PC-9 (cell line): ENCODE measurements around the gene CYSRT1. TPM values are rescaled to one million over a fixed set of nuclear protein-coding genes. Genes with fewer than 3 reads are reported as not detected.

Experiments used
- BruUV-seq: library from RNA; stranded (reverse); fragments of 400-500 nt; replicated peaks from 2 replicates; lab custom pipeline; 2021; lab: Mats Ljungman, UMichigan
- CTCF ChIA-PET: fragments of 300-600 bp; sonication (Branson Sonifier 250); formaldehyde crosslinking; loops from one replicate; lab custom pipeline; 2022; ENCODE audit warnings: antibody characterized with exemption; lab: Charles Lee
- POLR2A ChIA-PET: fragments of 300-600 bp; sonication (Branson Sonifier 250); formaldehyde crosslinking; loops from one replicate; lab custom pipeline; 2022; ENCODE audit warnings: antibody characterized with exemption; ENCODE audit not compliant: unreplicated experiment; lab: Charles Lee
- DNase-seq, 2 experiments: peaks; one replicate each; pipeline versions ENCODE4 v3.0.0 to v3.0.0-alpha.2; 2015 to 2022; ENCODE audit warnings: mixed read lengths in 1 of 2
- H2AFZ ChIP-seq: fragments of 200-600 bp; sonication (generic); 2 replicates; pipeline ENCODE4 v1.8.1; 2017; ENCODE audit warnings: antibody characterized with exemption
- H3F3A ChIP-seq: fragments of 200-600 bp; sonication (generic); 2 replicates; pipeline ENCODE4 v1.8.1; 2017; ENCODE audit warnings: antibody characterized with exemption, mild to moderate bottlenecking, low read depth; ENCODE audit not compliant: insufficient read depth
- H3K27ac ChIP-seq: fragments of 200-600 bp; sonication (generic); 2 replicates; pipeline ENCODE4 v1.6.1; 2016; ENCODE audit warnings: mixed run types
- H3K27me3 ChIP-seq: fragments of 200-600 bp; sonication (generic); 2 replicates; pipeline ENCODE4 v1.6.1; 2016; ENCODE audit warnings: low read depth, mixed run types; ENCODE audit not compliant: insufficient read depth
- H3K36me3 ChIP-seq: fragments of 200-600 bp; sonication (generic); 2 replicates; pipeline ENCODE4 v1.6.1; 2016; ENCODE audit warnings: low read depth, mixed run types
- H3K4me1 ChIP-seq: fragments of 200-600 bp; sonication (generic); replicated peaks from 2 replicates; pipeline ENCODE4 v1.6.1; 2016; ENCODE audit warnings: mixed run types; ENCODE audit not compliant: insufficient read depth
- H3K4me2 ChIP-seq: fragments of 200-600 bp; sonication (generic); 2 replicates; pipeline ENCODE4 v1.6.1; 2017; ENCODE audit warnings: mixed run types
- H3K4me3 ChIP-seq: fragments of 200-600 bp; sonication (generic); 2 replicates; pipeline ENCODE4 v1.6.1; 2016; ENCODE audit warnings: mixed run types
- H3K79me2 ChIP-seq: fragments of 200-600 bp; sonication (generic); 2 replicates; pipeline ENCODE4 v1.6.1; 2017; ENCODE audit warnings: low read depth, mixed run types
- H3K9me2 ChIP-seq: fragments of 200-600 bp; sonication (generic); 2 replicates; pipeline ENCODE4 v1.8.1; 2017; ENCODE audit warnings: mild to moderate bottlenecking; ENCODE audit not compliant: insufficient read depth
- H3K9me3 ChIP-seq: fragments of 200-600 bp; sonication (generic); 2 replicates; pipeline ENCODE4 v1.8.1; 2016; ENCODE audit warnings: low read depth; ENCODE audit not compliant: insufficient read depth
- H4K20me1 ChIP-seq: fragments of 200-600 bp; sonication (generic); 2 replicates; pipeline ENCODE4 v1.8.1; 2017; ENCODE audit not compliant: insufficient read depth
- EZH2 ChIP-seq: fragments of 200-600 bp; sonication (generic); IDR thresholded peaks from 2 replicates; pipeline ENCODE4 v1.8.0; 2017; ENCODE audit warnings: antibody characterized with exemption, low read depth
- intact Hi-C: fragments of 100-400 bp; cut with micrococcal nuclease; formaldehyde crosslinking; loops from one replicate; pipeline ENCODE4 v1.10.0; 2022; ENCODE audit not compliant: unreplicated experiment
- total RNA-seq: library from RNA; stranded (reverse); gene quantifications from 2 replicates; pipeline ENCODE4 v1.2.3, GENCODE V29; 2021
- TF ChIP-seq, protein P1 (sequence below): fragments of 200-600 bp; sonication (generic); conservative IDR thresholded peaks from 2 replicates; pipeline ENCODE4 v1.6.1; 2017; ENCODE audit warnings: mixed run types, antibody characterized with exemption, mild to moderate bottlenecking, moderate library complexity

The CYSRT1 gene
- total RNA-seq, 1 experiment from 2014 or later, result 15.2 TPM

- BruUV-seq, result no TSS peak
- H3K4me3 ChIP-seq, result peak overlapping the region; percentile 90
- peak overlapping the region; percentile 81 for H2AFZ ChIP-seq
- peaks cover 7% of the 10 kb centered on the region; the same call in 1 of the 2 replicates for H3K79me2 ChIP-seq
- peak; percentile 95 to 99 for DNase-seq
- no peaks in the 10 kb centered on the region for H4K20me1 ChIP-seq
- CTCF ChIA-PET, result interaction anchor here (0.6 to 0.9 kb wide), 5 partner anchors 13 to 222 kb away, joined by 3 to 8 read pairs (median 5); no protein-coding TSS in a partner anchor
- intact Hi-C loops, result loop anchor here (1.0 kb wide), 1 partner anchor 25 kb away; no protein-coding TSS in a partner anchor
- POLR2A ChIA-PET, result interaction anchor here (0.6 to 1.8 kb wide), 10 partner anchors 13 to 433 kb away, joined by 3 to 18 read pairs (median 11); partner anchors contain the start of genes ANAPC2, SSNA1 and TUBB4B
- H3F3A ChIP-seq, result peaks cover 65% of the 10 kb centered on the region
- peak overlapping the region; percentile 99 for H3K4me2 ChIP-seq
- peak overlapping the region; percentile 79 for H3K27ac ChIP-seq
- H3K27me3 ChIP-seq, result no peaks in the 10 kb centered on the region
- TF ChIP-seq, protein P1, sequence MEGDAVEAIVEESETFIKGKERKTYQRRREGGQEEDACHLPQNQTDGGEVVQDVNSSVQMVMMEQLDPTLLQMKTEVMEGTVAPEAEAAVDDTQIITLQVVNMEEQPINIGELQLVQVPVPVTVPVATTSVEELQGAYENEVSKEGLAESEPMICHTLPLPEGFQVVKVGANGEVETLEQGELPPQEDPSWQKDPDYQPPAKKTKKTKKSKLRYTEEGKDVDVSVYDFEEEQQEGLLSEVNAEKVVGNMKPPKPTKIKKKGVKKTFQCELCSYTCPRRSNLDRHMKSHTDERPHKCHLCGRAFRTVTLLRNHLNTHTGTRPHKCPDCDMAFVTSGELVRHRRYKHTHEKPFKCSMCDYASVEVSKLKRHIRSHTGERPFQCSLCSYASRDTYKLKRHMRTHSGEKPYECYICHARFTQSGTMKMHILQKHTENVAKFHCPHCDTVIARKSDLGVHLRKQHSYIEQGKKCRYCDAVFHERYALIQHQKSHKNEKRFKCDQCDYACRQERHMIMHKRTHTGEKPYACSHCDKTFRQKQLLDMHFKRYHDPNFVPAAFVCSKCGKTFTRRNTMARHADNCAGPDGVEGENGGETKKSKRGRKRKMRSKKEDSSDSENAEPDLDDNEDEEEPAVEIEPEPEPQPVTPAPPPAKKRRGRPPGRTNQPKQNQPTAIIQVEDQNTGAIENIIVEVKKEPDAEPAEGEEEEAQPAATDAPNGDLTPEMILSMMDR, result no peak
- TF ChIP-seq EZH2, result no peak
- H3K4me1 ChIP-seq, result peaks cover 54% of the 10 kb centered on the region
- no peaks in the 10 kb centered on the region for H3K36me3 ChIP-seq
- H3K9me3 ChIP-seq, result no peaks in the 10 kb centered on the region
- no peaks in the 10 kb centered on the region for H3K9me2 ChIP-seq
These were observed 1.6 kb upstream of the CYSRT1 start for GRCh38 chr9:137223078-137223970.

GRCh38 chr9:137225699-137226331, 841 bp downstream of the CYSRT1 start:
- Histone ChIP-seq H3K4me3 (peak overlapping the region; percentile 90), H3K9me2 (no peaks in the 10 kb centered on the region), H3K36me3 (no peaks in the 10 kb centered on the region), H3K79me2 (peaks cover 7% of the 10 kb centered on the region; the same call in 1 of the 2 replicates), H4K20me1 (no peaks in the 10 kb centered on the region), H3F3A (peaks cover 45% of the 10 kb centered on the region), H3K4me1 (peaks cover 55% of the 10 kb centered on the region), H3K4me2 (peak overlapping the region; percentile 99), H3K27ac (peak overlapping the region; percentile 79), H3K9me3 (no peaks in the 10 kb centered on the region), H2AFZ (no peak overlapping the region), H3K27me3 (no peaks in the 10 kb centered on the region)
- ChIA-PET POLR2A (interaction anchor here (1.6 kb wide), 1 partner anchor 37 kb away, joined by 4 read pairs; no protein-coding TSS in a partner anchor), CTCF (no interaction called here)
- intact Hi-C loops, result loop anchor here (2.0 kb wide), 2 partner anchors 51 to 179 kb away; partner anchors contain the start of genes NPDC1 and TOR4A
- DNase-seq, result no peak
- TF ChIP-seq EZH2, result no peak
- TF ChIP-seq, protein P1, result no peak
- no TSS peak for BruUV-seq
